ENCODE measurements around the gene MFAP4.

The MFAP4 gene

GRCh38 chr17:19410091-19410490 lies 23.1 kb upstream of the MFAP4 start:
- no peak for DNase-seq (ENCODE audit: low read depth in 2 of 2)

GRCh38 chr17:19409509-19409908 lies 22.5 kb upstream of the MFAP4 start:
- DNase-seq (ENCODE audit: low read depth in 2 of 2): no peak

GRCh38 chr17:19409066-19409465 lies 22.1 kb upstream of the MFAP4 start:
- no peak for DNase-seq (ENCODE audit: low read depth in 2 of 2)

- DNase-seq (ENCODE audit: low read depth in 2 of 2): no peak
Measured at GRCh38 chr17:19408346-19408710, 21.3 kb upstream of the MFAP4 start.

- no peak for DNase-seq (ENCODE audit: low read depth in 2 of 2)
Measured at GRCh38 chr17:19407601-19408345, 20.8 kb upstream of the MFAP4 start.

GRCh38 chr17:19405114-19405513 lies 18.1 kb upstream of the MFAP4 start:
- DNase-seq (ENCODE audit: low read depth in 2 of 2): no peak

GRCh38 chr17:19404264-19404663 lies 17.3 kb upstream of the MFAP4 start:
- DNase-seq (ENCODE audit: low read depth in 2 of 2): no peak

- no peak for DNase-seq (ENCODE audit: low read depth in 2 of 2)
Measured at GRCh38 chr17:19403021-19403420, 16.0 kb upstream of the MFAP4 start.

- no peak for DNase-seq (ENCODE audit: low read depth in 2 of 2)
Measured at GRCh38 chr17:19402171-19402570, 15.2 kb upstream of the MFAP4 start.

GRCh38 chr17:19401321-19402010 lies 14.5 kb upstream of the MFAP4 start:
- DNase-seq (ENCODE audit: low read depth in 2 of 2): no peak

- DNase-seq (ENCODE audit: low read depth in 2 of 2): no peak
Measured at GRCh38 chr17:19399750-19400450, 12.9 kb upstream of the MFAP4 start.

GRCh38 chr17:19398301-19399181 lies 11.6 kb upstream of the MFAP4 start:
- no peak for DNase-seq (ENCODE audit: low read depth in 2 of 2)

- DNase-seq (ENCODE audit: low read depth in 2 of 2): no peak
Measured at GRCh38 chr17:19397556-19398041, 10.6 kb upstream of the MFAP4 start.

GRCh38 chr17:19392303-19392702 lies 5.3 kb upstream of the MFAP4 start:
- DNase-seq (ENCODE audit: low read depth in 2 of 2): no peak

- DNase-seq (ENCODE audit: low read depth in 2 of 2): no peak
Measured at GRCh38 chr17:19391432-19391831, 4.4 kb upstream of the MFAP4 start.

GRCh38 chr17:19390951-19391350 lies 4.0 kb upstream of the MFAP4 start:
- no peak for DNase-seq (ENCODE audit: low read depth in 2 of 2)

GRCh38 chr17:19388791-19389785 lies 2.1 kb upstream of the MFAP4 start:
- DNase-seq (ENCODE audit: low read depth in 2 of 2): no peak

- no peak for DNase-seq (ENCODE audit: low read depth in 2 of 2)
Measured at GRCh38 chr17:19387921-19388521, 1.0 kb upstream of the MFAP4 start.

- no peak for DNase-seq (ENCODE audit: low read depth in 2 of 2)
Measured at GRCh38 chr17:19386051-19386929, 700 bp downstream of the MFAP4 start.
